Renal cortical epithelial cell (primary cell): ENCODE measurements around the gene DGCR2. TPM values are rescaled to one million over a fixed set of nuclear protein-coding genes. Genes with fewer than 3 reads are reported as not detected.
"Not testable (repeated sequence)": the region's sequence is repeated elsewhere in the genome, so short reads cannot be mapped to it uniquely, and the experiment has no call there.

ENCODE experiments used
- DNase-seq: peaks from one replicate; pipeline ENCODE4 v3.0.0-alpha.2; 2011; ENCODE audit warnings: low read depth
- total RNA-seq: library from RNA; depleted of rRNA; stranded (reverse); fragments of >200 nt; gene quantifications from 2 replicates; pipeline ENCODE4 v1.2.3, GENCODE V29; 2014

The DGCR2 gene
- total RNA-seq, 1 donor from 2014 or later = 131 TPM

DNA sequence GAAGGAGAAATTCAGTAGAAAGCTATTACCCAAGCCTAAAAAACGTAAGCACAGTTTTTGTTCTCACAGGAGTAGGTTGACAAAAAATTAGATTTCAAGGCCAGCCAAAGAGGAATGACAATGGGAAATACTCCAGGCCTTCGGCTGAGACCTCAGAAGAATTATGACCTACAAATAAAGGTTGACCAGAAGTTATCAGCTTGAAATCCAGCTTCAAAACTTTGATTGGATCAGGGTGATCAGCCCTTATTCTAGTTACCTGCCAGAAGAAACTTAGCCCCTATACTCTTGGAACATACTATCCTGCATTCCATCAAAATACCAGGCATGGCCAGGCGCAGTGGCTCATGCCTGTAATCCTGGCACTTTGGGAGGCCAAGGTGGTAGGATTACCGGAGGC, 117.7 kb downstream of the DGCR2 start:
- no peak for DNase-seq

DNA sequence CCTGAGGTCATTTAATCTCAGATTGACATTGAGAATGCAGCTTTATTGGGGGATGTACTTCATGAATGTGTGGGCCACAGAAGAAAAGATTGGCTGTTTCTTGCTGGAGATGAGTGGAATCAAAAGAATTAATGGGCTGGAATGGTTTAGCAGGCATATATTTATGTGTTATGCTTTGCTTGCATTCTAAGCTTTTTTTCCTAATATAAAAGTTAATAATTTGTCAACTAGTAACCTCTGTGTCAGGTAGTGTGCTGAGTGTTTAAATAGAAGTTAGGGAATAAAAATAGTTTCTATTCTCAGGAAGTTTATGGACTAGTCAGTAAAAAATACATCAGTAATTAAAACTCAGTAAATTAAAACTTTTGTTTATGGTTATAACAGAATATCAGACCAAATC, 118.7 kb downstream of the DGCR2 start:
- peak; percentile 51 for DNase-seq

DNA sequence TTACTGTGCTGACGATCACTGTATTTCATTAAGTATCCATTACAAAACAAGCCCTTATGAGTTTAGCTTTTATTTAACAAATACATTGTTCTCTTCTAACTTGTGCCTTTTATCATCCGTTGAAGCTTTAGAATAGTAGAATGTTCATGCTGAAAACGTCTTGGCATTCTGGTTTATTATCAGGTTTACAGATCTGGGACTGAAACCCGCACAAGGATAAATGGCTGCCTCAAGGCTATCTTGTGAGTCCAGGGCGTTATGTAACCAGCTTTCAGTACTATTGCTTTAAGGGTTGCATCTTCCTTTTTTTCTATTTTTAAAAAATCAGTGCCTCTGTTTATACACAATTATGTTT, 119.6 kb downstream of the DGCR2 start:
- DNase-seq = no peak

DNA sequence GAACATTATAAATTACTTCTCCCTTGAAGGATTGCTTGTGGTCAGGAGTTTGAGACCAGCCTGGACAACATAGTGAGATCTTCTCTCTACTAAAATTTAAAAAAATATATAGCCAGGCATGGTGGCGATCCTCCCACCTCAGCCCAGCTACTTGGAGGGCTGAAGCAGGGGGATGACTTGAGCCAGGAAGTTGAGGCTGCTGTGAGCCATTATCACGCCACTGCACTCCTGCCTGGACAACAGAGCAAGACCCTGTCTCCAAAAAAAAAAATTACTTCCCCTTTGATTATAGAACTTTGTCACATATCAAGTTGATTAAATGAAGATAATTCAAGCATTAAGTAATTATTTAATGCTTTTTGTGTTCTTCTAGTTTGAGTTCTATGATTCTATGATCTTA, 121.0 kb downstream of the DGCR2 start:
- DNase-seq = no peak

DNA sequence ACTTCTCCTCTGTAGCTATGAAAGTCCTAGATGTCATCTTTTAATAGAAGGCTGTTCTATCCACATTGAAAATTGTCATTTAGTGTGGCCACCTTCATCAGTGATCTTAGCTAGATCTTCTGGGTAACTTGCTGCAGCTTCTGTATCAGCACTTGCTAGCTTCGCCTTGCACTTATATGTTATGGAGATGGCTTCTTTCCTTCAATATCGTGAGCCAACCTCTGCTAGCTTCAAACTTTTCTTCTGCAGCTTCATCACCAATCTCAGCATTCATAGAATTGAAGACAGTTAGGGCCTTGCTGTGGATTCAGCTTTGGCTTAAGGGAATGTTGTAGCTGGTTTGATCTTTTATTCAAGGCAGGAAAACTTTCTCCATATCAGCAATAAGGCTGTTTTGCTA, 122.1 kb downstream of the DGCR2 start:
- DNase-seq = not testable (repeated sequence)

DNA sequence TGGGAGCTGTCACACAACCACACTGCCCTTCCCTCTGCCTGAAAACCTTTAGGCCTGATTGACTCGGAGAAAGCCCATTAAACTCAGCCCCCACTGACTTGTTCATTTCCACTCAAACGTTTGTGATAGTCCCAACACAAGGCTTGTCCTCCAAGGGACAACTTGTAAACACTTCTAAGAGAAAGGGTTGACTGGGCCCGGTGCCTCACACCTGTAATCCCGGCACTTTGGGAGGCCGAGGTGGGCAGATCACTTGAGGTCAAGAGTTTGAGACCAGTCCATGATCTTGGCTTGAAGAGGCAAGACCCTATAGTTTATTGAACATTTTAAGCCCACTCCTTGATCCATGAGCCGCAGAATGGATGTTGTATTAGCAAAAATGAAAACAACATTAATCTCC, 122.8 kb downstream of the DGCR2 start:
- no peak for DNase-seq

DNA sequence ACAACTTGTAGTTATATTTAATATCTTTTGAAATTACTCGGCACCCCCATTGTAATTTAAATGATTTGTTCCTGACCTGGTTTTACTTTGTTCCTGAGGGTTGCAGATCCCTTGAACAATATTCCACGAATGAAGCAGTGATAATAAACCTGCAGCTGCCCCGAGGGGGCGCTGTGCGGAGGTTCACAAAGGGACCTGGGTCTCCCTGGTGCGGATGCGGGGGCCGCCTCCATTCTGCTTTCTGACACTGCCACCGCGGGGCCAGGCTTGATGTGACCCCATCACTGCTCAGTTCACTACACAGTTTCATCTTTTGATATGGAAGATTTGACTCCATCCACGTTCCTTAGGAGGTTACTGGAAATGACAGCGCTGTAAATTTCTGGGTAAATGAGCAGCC, 123.2 kb downstream of the DGCR2 start:
- DNase-seq = no peak

DNA sequence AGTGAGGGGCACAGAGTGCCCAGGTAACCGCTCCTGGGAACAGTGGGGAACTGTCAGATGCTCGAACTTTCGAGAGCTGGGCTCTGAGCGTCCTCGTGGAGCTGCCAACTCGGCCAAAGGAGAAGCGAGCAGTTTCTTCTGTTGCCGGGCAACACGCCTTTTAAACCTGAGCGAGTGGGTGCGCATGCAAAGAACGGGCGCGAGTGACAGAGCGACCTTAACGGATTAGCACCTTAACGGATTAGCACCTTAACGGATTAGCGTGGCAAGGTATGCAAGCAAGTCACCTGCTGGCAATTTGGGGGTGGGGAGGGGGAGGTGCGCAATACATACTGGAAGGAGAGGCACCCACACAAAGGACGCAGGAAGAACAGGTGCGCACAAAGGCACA, 124.3 kb downstream of the DGCR2 start:
- no peak for DNase-seq

DNA sequence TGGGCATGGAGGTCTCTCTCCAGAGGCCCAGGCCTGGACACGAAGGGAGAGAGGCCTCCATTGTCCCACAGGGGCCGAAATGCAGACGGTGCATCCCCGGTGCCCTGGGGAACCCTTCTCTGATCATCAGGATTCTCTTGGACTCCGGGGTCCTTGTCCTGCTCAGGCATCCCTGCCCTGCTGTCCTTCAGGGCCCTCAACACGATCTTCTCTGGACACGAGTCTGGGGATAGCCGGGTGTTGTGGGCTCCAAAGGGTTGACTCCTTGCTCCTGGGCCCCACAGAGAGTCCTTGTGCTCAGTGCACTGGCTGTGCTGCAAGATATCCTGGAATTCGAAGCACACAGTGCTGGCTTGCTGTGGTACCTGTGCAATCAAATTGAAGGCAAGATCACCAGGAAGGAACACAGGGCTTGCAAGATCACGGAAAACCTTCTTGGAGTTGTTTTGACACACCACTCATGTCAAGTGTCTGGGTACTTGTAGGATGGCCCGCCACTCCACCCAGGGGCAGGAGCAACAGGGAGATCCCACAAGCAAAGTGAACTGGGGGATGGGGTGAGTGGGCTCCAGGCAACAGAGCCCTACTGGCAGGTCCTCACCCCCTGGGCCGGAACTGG, 124.8 kb downstream of the DGCR2 start:
- DNase-seq = no peak

DNA sequence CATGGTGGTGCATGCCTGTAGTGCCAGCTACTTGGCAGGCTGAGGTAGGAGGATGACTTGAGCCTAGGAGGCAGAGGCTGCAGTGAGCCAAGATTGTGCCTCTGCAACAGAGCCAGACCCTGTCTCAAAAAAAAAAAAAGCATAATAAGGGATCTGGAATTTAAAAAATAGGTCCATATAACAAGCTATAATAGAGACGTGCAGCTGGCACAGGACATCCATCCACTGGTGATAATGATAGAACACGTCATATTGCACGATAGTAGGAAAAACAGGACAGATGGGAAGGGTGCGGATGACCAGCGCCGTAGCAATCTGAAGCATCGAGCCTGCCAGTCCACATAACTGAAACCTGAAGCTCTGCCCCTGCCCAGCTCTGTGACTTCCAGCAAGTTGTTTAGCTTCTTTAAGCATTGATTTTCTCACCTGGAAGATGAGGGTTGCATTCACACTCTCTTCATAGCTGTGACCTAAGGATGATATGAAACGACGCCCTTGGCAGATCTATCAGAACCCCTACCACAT, 125.8 kb downstream of the DGCR2 start:
- no peak for DNase-seq

DNA sequence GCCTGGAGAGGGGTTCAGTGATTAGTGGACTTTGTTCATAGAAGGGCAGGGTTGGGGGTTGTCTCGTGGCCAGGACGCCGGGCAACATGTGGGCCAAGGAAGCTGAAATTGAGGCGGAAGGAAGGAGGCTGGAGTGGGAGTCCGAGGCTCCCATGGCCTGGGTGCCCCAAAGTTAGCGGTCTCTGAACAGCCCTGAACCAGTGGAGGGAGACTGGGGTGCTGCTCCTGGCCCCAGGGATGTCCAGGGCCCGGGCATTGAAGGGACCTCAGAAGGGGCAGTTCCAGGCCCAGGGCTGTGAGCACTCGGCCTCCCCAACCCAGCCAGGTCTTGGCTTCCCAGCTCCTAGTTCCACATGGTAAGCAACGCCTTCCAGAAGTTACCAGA, 126.9 kb downstream of the DGCR2 start:
- no peak for DNase-seq

DNA sequence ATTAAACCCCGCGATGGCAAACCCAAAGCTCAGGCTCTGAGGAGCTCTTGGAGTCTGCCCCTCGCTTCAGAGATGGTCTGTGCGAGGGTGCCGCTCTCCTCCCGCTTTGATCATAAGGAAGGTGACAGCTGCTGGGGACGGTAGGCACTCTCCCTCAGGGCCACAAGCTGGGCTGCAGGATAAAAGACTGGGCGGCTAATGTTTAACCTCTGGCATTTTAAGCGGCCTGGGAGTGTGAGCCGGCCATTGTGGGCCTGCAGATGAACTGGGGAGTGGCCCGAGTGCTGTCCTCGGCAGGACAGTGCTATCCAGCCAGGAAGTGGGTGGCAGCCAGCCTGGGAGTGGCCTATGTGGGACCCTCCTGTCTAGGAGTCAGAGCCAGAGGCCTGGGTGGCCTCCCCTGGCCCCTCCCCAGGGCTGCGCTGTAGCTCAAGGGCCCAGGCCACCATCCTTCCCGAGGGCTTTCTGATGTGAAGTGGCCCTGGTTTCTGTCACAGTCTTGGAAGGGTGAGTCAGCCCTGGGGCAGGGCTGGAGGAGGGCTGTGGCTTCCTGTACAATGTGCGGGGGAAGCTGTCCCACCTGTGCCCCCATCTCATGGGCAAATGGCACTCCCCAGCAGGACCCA, 127.4 kb downstream of the DGCR2 start:
- DNase-seq = peak; percentile 34

DNA sequence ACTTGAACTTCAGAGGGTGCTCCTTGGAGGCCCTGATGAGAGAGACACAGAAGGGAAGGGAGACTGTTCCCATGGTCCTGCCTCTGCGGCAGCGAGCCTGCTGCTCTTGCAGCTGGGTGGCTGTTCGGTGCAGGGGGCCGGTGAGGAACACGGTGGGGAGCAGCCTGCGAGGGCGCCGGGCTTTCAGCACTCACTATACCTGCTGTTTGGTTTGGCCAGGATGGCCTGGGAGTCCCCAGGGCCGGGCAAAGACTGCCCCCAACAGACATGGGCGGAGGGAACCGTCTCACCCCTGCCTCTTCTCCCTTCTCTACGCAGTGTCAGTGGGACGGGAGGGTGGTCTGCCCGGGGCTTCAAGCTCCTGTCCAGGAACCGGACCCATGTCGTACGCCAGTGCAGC, 128.2 kb downstream of the DGCR2 start:
- no peak for DNase-seq

DNA sequence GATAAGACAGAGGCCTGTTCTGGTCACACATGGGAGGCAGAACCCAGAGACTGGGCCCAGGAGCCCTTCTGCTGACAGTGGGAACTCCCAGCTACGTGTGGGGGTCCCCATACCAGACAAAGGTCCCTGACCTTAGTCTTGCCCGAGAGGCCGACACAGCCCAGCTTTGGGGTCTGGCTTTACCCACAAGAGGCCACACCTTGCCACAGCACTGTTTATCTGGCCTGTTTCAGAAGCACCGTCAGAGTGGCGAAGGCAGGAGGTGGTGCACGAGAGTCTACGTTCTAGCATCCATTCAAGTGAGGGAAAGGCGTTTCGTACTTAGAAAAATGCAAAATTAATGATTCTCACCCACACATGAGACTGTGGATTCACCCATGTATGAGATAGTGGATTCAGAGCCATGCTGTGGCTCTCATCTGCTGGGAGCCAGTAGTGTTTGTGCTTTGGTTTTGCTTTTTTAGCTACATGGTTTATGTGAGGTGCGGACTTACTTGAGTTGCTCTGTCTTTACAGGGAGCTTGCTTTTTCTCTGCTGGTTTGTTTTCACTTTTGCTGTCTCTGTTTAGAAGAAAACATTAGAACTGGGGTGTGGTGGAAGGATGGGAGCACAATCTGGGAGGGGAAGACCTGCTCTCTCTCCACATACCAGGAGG, 129.5 kb downstream of the DGCR2 start:
- DNase-seq = no peak

DNA sequence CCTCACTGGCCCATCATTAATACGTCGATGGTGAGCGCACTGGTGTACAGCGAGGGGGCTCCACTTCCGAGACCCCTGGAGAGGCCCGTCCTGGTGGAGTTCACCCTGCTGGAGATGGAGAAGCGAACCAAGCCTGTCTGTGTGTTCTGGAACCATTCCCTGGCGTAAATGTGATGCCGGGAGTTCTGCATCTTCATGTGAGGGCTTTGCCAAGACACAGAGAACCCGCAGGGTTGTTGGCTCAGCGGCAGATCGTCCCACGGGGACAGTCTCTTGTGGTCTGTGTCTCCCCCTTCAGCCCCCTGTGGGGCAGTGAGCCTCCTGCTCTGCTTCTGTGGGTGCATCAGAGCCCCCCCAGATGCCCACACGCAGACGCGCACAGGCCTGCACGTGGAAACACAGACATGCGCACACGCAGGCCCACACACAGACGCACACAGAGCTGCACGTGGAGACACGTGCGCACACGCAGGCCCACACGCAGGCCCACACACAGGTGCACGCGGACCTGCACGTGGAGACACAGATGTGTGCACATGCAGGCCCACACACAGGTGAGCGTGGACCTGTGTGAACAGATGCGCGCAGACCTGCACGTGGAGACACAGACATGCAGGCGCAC, 130.3 kb downstream of the DGCR2 start:
- DNase-seq = no peak

DNA sequence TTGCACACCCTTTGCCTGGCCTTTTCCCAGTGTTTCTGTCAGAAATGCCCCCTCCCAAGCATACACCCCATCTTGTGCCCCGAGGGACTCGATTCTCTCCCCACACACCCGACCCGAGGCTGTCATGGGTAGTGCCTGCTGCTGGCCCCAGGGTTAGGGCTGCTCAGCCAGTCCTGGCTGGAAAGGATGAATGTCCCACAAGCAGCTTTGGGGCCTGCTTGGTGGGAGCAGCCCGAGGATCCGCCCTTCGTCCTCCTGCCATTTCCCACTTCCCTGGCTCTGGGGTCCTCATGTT, 131.1 kb downstream of the DGCR2 start:
- DNase-seq = no peak

DNA sequence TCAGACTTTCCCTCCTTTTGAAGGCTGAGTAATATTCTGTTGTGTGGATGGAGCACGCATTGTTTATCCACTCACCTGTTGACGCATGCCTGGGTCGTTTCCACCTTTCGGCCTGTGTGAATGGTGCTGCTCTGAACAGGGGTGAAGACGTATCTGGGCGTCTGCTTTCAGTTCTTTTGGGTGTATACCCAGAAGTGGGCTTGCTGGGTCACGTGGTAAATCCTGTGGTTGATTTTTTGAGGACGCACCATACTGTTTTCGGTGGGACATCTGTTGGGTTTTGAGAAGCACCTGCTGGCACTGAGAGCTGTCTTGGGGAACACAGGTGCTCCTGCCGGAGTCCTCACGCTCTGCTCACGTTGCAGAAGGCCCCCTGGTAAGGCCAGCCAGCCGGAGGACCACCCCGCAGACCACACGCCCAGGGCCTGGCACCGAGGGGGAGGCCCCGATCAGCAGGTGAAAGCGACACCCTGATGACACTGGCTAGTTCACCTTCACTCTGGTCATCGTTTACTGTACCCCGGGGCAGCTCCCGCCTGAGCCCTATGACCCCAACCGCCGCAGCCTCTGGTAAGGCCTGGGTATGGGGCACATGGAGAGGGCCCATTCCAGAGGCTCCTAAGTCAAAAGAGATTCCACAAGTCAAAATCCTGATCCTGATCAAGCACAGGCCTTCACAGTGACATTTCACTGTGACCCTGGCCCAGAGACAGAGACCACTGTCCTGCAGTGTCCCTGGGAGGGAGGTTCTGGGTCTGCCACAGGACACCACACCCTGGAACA, 131.7 kb downstream of the DGCR2 start:
- DNase-seq = no peak

DNA sequence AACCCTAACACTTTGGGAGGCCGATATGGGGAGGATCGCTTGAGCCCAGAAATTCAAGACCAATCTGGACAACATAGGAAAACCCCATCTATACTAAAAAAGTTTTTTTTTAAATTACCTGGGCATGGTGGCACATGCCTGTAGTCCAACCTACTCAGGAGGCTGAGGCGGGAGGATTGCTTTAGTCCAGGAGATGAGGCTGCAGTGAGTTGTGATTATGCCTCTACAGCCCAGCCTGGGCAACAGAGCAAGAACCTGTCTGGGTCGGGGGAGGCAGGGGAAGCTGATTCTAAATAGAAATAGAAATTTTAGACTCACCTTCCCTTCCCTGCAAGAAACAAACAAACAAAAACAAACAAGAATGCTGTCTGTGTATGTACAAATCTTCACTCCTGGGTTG, 133.3 kb downstream of the DGCR2 start:
- DNase-seq = no peak

DNA sequence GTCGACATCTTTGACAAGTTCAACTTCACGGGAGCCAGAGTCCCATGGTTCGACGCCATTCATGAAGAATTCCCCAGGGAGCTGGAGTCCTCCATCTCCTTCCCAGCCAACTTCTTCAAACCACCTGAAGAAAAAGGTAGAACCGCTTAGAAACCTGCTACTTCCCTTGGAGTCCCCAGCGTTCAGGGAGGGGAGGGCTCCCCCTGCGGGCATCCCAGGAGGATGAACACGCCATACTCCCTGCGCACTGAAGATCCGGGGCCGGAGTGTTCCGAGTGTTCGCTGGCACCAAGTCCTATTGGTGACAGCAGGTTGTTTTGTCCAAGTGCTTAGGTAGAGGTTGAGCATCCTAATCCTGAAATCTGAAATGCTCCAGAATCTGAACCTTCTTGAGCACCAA, 134.4 kb downstream of the DGCR2 start:
- DNase-seq = peak; percentile 14

DNA sequence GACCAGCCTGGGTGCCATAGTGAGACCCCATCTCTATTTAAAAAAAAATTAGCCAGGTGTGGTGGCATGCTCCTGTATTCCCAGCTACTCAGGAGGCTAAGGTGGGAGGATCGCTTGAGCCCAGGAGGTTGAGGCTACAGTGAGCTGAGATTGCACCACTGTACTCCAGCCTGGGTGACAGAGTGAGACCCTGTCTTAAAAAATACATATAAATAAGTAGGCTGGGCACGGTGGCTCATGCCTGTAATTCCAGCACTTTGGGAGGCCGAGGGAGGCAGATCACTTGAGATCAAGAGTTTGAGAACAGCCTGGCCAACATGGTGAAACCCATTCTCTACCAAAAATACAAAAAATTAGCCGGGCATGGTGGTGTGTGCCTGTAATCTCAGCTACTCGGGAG, 135.1 kb downstream of the DGCR2 start:
- DNase-seq = not testable (repeated sequence)
